ENCODE results near the gene INSR. TPM values are rescaled to one million over a fixed set of nuclear protein-coding genes. Genes with fewer than 3 reads are reported as not detected.
"Not testable (repeated sequence)": the region's sequence is repeated elsewhere in the genome, so short reads cannot be mapped to it uniquely, and the experiment has no call there.

INSR gene
- total RNA-seq, 2 experiments from 2014 or later = 0.65 to 0.89 TPM

DNA sequence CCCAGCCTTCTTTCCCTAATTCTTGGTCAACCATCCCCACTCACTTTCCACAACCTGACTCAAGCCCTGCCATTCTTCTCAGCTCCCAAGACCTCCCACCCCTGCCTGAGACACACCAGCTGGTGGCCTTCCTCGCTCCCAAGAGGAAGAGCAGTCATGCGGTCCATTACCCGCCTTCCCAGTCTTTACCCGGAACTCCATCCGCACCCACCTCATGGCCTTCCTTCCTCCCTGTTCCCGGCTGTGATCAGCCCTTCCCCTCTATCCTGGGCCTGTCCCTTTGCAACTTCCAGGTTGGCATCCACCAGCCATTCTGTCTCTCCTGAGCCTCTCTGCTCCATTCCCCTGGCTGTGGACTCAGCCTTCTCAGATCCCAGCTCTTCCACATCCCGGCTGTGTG lies 18.6 kb upstream of the INSR start:
- peaks cover 1% of the 10 kb centered on the region for H3K9me3 Mint-ChIP-seq
- no peak for DNase-seq
- POLR2A ChIA-PET = no interaction called here
- H3K27me3 Mint-ChIP-seq = no peaks in the 10 kb centered on the region
- no peaks in the 10 kb centered on the region for H3K36me3 Mint-ChIP-seq
- H3K27ac Mint-ChIP-seq = no peak overlapping the region
- H3K4me1 Mint-ChIP-seq = no peaks in the 10 kb centered on the region
- H3K4me3 Mint-ChIP-seq = no peak overlapping the region
- no peak for ATAC-seq (ENCODE audit: low read depth)

DNA sequence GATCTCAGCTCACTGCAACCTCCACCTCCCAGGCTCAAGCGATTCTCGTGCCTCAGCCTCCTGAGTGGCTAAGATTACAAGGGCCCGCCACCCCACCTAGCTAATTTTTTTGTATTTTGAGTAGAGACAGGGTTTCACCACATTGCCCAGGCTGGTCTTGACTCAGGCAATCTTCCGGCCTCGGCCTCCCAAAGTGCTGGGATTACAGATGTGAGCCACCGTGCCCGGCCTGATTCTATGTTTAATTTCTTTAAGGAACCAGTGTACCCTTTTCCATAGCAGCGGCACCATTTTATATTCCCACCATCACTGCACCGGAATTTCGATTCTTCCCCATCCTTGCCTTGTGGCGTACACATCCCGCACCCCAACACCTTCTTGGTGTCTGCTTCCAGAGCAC lies 17.7 kb upstream of the INSR start:
- H3K36me3 Mint-ChIP-seq = no peaks in the 10 kb centered on the region
- no peak overlapping the region for H3K27ac Mint-ChIP-seq
- H3K9me3 Mint-ChIP-seq = peaks cover 1% of the 10 kb centered on the region
- peaks cover 2% of the 10 kb centered on the region for H3K27me3 Mint-ChIP-seq
- no peak overlapping the region for H3K4me3 Mint-ChIP-seq
- no peak for DNase-seq
- no peak for ATAC-seq (ENCODE audit: low read depth)
- H3K4me1 Mint-ChIP-seq = no peaks in the 10 kb centered on the region
- POLR2A ChIA-PET = no interaction called here

DNA sequence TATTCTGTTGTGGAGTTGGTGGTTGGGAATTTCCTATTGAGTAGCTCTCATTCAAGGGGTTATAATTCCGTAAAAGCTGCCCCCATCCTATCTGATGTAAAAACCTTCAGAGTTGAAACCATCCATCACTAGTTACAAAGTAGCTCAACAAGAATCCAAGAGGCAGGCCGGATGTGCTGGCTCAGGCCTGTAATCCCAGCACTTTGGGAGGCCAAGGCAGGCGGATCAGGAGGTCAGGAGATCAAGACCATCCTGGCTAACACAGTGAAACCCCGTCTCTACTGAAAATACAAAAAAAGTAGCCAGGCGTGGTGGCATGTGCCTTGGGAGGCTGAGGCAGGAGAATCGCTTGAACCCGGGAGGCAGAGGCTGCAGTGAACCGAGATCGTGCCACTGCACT lies 14.1 kb upstream of the INSR start:
- H3K9me3 Mint-ChIP-seq; H3K36me3 Mint-ChIP-seq; ATAC-seq (ENCODE audit: low read depth); POLR2A ChIA-PET; H3K27me3 Mint-ChIP-seq; H3K4me3 Mint-ChIP-seq; H3K4me1 Mint-ChIP-seq; DNase-seq; H3K27ac Mint-ChIP-seq: not testable (repeated sequence)

DNA sequence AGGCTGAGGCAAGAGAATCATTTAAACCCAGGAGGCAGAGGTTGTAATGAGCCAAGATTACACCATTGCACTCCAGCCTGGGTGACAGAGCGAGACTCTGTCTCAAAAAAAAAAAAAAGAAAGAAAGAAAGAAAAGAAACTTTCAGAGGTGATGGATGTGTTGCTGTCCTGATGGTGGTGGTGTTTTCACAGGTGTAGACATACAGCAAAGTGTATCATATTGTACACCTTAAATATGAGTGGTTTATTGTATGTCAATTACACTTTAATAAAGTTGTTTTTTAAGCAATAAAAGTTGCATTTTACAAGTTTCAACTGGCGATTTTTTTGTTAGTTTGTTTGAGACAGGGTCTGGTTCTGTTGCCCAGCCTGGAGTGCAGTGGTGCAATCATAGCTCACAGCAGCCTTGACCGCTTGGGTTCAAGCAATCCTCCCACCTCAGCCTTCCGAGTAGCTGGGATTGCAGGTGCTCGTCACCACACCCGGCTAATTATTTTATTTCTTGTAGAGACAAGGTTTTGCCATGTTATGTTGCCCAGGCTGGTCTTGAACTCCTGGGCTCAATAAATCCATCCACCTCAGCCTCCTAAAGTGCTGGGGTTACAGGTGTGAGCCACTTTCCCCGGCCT lies 13.5 kb upstream of the INSR start:
- ATAC-seq (ENCODE audit: low read depth) = no peak
- no peak overlapping the region for H3K27ac Mint-ChIP-seq
- H3K36me3 Mint-ChIP-seq = no peaks in the 10 kb centered on the region
- H3K4me3 Mint-ChIP-seq = no peak overlapping the region
- no peaks in the 10 kb centered on the region for H3K4me1 Mint-ChIP-seq
- no peaks in the 10 kb centered on the region for H3K9me3 Mint-ChIP-seq
- DNase-seq = no peak
- POLR2A ChIA-PET = no interaction called here
- H3K27me3 Mint-ChIP-seq = peaks cover 6% of the 10 kb centered on the region

DNA sequence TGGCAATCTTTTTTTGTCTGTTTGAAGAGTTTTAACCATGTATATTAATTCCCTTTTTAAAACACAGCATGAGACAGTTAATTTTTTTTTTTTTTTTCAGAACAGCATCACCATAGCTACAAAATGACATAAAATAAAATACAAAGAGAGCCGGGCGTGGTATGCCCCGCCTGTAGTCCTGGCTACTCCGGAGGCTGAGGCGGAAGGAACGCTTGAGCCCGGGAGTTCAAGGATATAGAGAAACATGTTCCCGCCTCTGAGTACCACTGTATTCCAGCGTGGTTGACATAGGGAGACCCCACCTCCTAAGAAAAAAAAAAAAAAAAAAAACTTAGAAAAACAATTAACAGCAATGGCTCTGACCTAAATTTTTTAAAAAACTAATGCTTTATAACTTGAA lies 10.0 kb upstream of the INSR start:
- Mint-ChIP-seq H3K4me3 (no peak overlapping the region), H3K36me3 (no peaks in the 10 kb centered on the region), H3K9me3 (no peaks in the 10 kb centered on the region), H3K27ac (no peak overlapping the region), H3K27me3 (peaks cover 9% of the 10 kb centered on the region), H3K4me1 (no peaks in the 10 kb centered on the region)
- POLR2A ChIA-PET = no interaction called here
- DNase-seq (no peak), ATAC-seq (ENCODE audit: low read depth) (no peak)

DNA sequence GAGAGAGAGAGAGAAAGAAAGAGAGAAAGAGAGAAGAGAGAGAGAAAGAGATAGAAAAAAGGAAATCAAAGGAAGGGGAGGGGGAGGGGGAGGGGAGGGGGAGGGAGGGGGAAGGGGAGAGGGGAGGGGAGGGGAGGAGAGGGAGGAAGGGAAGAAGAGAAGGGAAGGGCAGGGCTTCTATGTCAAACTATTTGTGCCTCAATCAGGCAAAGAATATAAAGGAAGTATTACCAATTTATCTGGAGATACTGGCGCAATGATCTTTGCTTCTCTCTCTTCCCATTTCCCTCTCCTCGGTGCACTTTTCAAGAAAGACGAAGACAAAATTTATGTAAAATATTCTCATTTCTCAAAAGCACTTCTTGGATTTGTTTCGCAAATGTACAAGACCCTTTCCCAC lies 9.3 kb upstream of the INSR start:
- H3K36me3 Mint-ChIP-seq = no peaks in the 10 kb centered on the region
- H3K27me3 Mint-ChIP-seq = peaks cover 9% of the 10 kb centered on the region
- no peaks in the 10 kb centered on the region for H3K9me3 Mint-ChIP-seq
- POLR2A ChIA-PET = no interaction called here
- no peak overlapping the region for H3K4me3 Mint-ChIP-seq
- DNase-seq (no peak), ATAC-seq (ENCODE audit: low read depth) (no peak)
- no peaks in the 10 kb centered on the region for H3K4me1 Mint-ChIP-seq
- no peak overlapping the region for H3K27ac Mint-ChIP-seq

DNA sequence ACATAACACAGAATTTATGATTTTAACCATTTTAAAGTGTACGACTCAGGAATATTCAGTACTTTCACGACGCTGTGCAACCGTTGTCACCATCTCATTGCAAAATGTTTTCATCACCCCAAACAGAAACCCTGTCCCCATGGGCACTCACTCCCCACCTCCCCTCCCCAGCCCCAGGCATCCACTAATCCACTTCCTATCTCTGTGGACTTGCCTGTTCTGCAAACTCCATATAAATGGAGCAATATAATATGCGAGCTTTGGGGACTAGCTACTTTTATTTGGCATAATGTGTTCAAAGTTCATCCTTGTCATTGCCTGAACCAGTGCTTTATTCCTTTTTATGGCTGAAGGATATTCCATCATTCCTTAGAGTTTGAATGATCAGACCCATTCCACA lies 7.3 kb upstream of the INSR start:
- H3K4me1 Mint-ChIP-seq = no peaks in the 10 kb centered on the region
- H3K9me3 Mint-ChIP-seq = no peaks in the 10 kb centered on the region
- POLR2A ChIA-PET = no interaction called here

DNA sequence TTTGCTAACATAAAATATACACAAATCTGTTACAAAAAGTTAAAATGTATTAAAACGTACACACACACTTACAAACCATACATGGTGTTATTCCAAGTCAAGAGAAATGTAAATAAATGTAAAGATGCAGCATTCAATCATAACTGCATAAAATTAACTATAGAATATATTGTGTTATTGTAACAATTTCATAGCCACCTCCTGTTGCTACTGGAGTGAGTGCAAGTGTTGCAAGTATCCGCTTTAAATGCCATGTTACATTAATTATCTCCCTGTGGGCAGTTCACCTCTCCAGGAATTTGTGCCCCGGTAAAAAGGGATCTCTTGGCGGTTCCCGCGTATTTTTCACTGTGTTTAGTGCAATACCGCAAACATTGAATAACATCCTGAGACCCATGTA lies 3.5 kb upstream of the INSR start:
- Mint-ChIP-seq H3K27ac (no peak overlapping the region), H3K4me3 (no peak overlapping the region), H3K36me3 (no peaks in the 10 kb centered on the region), H3K4me1 (peaks cover 2% of the 10 kb centered on the region), H3K27me3 (peaks cover 45% of the 10 kb centered on the region), H3K9me3 (no peaks in the 10 kb centered on the region)
- POLR2A ChIA-PET = no interaction called here
- DNase-seq (no peak), ATAC-seq (ENCODE audit: low read depth) (no peak)

More for the DNA sequence above, 7.3 kb upstream of the INSR start:
- Mint-ChIP-seq H3K27me3 (peaks cover 22% of the 10 kb centered on the region), H3K4me3 (no peak overlapping the region), H3K36me3 (no peaks in the 10 kb centered on the region), H3K27ac (no peak overlapping the region)
- no peak for DNase-seq
- no peak for ATAC-seq (ENCODE audit: low read depth)

DNA sequence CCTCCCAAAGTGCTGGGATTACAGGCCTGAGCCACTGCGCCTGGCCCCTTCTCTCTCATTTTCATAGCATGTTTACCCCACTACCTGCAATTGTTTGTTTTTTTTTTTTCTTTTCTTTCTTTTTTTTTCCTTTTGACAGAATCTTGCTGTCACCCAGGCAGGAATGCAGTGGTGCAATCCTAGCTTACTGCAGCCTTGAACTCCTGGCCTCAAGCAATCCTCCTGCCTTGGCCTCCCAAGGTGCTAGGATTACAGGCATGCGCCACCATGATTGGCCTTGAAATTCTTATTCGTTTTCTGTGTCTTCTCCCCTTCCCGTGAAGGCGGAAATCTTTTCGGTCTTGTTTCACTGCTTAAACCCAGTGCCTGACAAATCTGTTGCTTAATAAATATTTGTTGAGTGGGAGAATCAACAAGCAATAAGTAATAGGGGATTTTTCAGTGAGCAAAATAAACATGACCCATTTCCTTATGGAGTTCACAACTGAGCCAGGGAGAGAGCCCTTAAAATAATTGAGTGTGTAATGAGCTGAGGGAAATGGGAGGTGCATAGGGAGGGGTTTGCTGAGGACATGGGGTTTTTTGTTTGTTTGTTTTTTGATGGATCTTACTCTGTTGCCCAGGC lies 1.8 kb upstream of the INSR start:
- no peak for DNase-seq
- peaks cover 2% of the 10 kb centered on the region for H3K4me1 Mint-ChIP-seq
- no peak overlapping the region for H3K4me3 Mint-ChIP-seq
- no peak for ATAC-seq (ENCODE audit: low read depth)
- POLR2A ChIA-PET = interaction anchor here (0.6 kb wide), 1 partner anchor 33 kb away, joined by 7 read pairs; no protein-coding TSS in a partner anchor
- no peak overlapping the region for H3K27ac Mint-ChIP-seq
- no peaks in the 10 kb centered on the region for H3K9me3 Mint-ChIP-seq
- peaks cover 62% of the 10 kb centered on the region for H3K27me3 Mint-ChIP-seq
- H3K36me3 Mint-ChIP-seq = no peaks in the 10 kb centered on the region

DNA sequence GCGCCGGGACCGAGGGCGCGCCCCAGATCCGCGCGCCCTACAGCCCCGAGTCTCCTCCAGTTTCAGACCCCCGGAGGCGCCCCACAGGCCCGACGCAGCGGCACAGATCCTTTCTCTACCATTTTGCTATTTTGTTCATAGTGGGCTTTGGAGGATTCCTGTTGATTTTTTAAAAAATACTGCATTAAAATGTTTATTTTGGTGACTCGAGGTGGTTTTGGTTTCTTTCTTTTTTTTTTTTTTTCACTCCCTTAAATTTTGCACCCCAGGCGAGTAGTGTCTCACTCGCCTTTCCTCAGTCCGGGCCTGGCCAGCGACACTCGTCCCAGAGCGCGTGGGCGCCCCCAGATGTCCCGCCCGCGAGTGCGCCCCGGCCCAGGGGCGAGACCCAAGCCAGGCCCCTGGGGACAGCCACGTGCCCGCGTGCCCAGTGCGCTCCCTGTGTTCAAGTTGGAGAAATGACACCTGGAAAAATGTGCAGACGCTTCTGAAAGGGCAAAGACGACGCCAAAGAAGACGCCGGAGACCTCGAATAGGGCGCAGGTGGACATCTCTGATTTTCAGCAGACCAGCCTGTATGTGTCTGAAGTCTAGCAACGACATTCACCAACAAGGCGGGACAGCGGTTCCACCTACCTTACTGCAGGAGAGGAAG lies 471 bp upstream of the INSR start:
- Mint-ChIP-seq H3K27ac (no peak overlapping the region), H3K4me3 (peak overlapping the region; percentile 72), H3K36me3 (no peaks in the 10 kb centered on the region), H3K9me3 (no peaks in the 10 kb centered on the region), H3K4me1 (peaks cover 2% of the 10 kb centered on the region), H3K27me3 (peaks cover 61% of the 10 kb centered on the region)
- POLR2A ChIA-PET = no interaction called here
- no peak for ATAC-seq (ENCODE audit: low read depth)
- peak; percentile 34 for DNase-seq

DNA sequence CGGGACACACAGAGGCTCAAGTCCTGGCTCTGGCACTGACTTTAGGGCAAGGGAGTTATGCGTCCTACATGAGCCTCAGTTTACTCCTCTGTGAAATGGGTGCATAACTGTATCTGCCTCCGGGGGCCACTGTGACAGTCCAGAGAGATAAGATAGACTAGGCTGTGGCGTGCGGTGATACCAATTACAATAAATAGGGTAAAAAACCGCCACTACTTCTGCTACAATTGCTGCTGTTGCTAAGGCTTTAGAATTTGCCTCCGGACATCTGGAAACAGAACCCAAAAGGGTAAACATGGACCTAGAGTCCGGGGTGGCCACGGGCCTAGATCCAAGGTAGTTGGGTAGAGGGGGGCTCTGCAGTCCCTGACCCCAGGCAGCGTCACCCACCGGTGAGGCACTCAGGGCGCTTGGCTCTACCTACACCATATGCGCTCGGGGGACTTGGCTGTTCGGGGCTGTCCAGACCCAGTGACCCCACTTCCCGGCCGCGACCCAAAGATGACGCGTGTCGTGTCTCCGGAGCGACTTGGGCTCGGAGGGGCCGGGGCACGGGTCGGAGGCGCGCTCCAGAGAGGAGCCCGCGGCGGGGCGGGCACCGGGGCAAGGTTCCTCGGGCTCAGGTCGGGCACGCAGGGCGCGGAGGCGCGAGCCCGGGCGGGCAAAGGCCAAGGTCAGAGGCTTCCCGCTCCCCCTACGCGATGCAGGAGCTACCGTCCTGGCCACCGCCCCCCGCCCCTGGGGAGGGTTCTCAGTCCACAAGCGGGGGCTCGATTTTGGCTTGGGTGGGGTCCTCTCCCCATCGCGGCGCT lies 1.1 kb downstream of the INSR start:
- Mint-ChIP-seq H3K9me3 (no peaks in the 10 kb centered on the region), H3K36me3 (no peaks in the 10 kb centered on the region), H3K4me3 (no peak overlapping the region), H3K27ac (no peak overlapping the region), H3K4me1 (peaks cover 2% of the 10 kb centered on the region), H3K27me3 (peaks cover 58% of the 10 kb centered on the region)
- POLR2A ChIA-PET = no interaction called here
- DNase-seq = peak; percentile 39
- ATAC-seq (ENCODE audit: low read depth) = no peak

DNA sequence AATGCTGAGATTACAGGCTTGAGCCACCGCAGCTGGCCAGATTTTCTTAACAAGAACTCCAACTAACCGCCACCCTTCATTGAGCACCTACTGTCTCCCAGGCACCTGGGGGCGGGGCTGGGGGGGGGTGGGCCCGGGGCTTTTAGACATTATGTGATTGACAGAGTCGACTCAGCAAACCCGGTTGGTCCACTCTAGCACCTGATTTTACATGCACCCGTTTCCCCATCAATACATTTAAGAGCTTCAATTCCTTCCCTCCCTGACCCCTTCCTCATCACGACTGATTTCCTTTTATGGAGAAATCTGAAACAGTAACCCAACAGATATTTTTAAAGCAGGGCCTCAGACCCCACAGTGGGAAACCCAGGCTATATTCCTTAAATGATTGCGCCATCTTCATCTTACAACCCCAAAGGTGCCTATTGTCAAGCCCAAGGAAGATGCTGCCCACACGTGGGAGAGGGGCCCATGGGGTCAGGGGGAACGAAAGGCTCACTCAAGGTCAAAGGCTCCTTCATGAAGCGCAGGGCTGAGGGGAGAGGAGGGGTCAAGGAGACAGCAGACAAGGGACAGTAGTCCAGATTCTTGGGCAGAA lies 1.8 kb downstream of the INSR start:
- peaks cover 52% of the 10 kb centered on the region for H3K27me3 Mint-ChIP-seq
- peak overlapping the region; percentile 35 for H3K4me3 Mint-ChIP-seq
- no peaks in the 10 kb centered on the region for H3K36me3 Mint-ChIP-seq
- POLR2A ChIA-PET = no interaction called here
- H3K27ac Mint-ChIP-seq = no peak overlapping the region
- H3K9me3 Mint-ChIP-seq = no peaks in the 10 kb centered on the region
- DNase-seq (no peak), ATAC-seq (ENCODE audit: low read depth) (no peak)
- H3K4me1 Mint-ChIP-seq = peaks cover 2% of the 10 kb centered on the region

DNA sequence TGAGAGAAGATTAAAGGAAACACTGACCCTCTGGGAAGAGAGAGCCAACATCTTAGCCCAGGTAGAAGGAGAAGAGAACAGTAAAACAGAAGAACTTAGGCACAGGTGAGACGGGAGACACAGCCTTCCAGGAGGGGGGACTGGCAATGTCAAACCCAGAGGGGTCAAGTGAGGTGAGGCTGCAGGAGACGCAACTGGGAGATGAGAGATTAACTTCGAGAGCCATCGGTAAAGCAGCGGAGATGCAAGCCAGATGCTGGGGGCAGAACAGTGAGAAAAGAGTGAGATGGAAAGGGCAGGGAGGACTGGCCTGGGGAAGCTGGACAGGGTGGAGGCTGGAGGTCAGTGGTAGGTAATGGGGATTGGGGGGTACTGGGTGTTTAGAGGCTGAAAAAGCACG lies 5.2 kb downstream of the INSR start:
- Mint-ChIP-seq H3K4me3 (no peak overlapping the region), H3K27me3 (peaks cover 23% of the 10 kb centered on the region), H3K9me3 (no peaks in the 10 kb centered on the region), H3K27ac (no peak overlapping the region), H3K36me3 (no peaks in the 10 kb centered on the region), H3K4me1 (no peaks in the 10 kb centered on the region)
- POLR2A ChIA-PET = interaction anchor here (0.7 kb wide), 1 partner anchor 560 kb away, joined by 3 read pairs; no protein-coding TSS in a partner anchor
- no peak for ATAC-seq (ENCODE audit: low read depth)
- DNase-seq = no peak
